T-helper 22 cell (primary cell): ENCODE measurements around the gene FOXC2.

ENCODE experiments used
- DNase-seq: peaks from one replicate; pipeline ENCODE4 v3.0.0-alpha.2; 2020; ENCODE audit warnings: low read depth

The FOXC2 gene

GRCh38 chr16:86590501-86591144, 24.0 kb downstream of the FOXC2 start:
- no peak for DNase-seq

GRCh38 chr16:86591270-86591669, 24.6 kb downstream of the FOXC2 start:
- no peak for DNase-seq

GRCh38 chr16:86593913-86594620, 27.4 kb downstream of the FOXC2 start:
- DNase-seq = no peak

- DNase-seq = no peak
These were observed 28.1 kb downstream of the FOXC2 start for GRCh38 chr16:86594721-86595120.

- no peak for DNase-seq
These were observed 29.5 kb downstream of the FOXC2 start for GRCh38 chr16:86595983-86596605.

GRCh38 chr16:86597126-86597879, 30.7 kb downstream of the FOXC2 start:
- no peak for DNase-seq

GRCh38 chr16:86597880-86598606, 31.4 kb downstream of the FOXC2 start:
- DNase-seq = no peak

- DNase-seq = no peak
These were observed 32.3 kb downstream of the FOXC2 start for GRCh38 chr16:86598607-86599565.

- DNase-seq = no peak
These were observed 34.7 kb downstream of the FOXC2 start for GRCh38 chr16:86601356-86601755.

- no peak for DNase-seq
These were observed 35.9 kb downstream of the FOXC2 start for GRCh38 chr16:86602521-86602920.

- peak; percentile 18 for DNase-seq
These were observed 38.0 kb downstream of the FOXC2 start for GRCh38 chr16:86604436-86605193.

- DNase-seq = no peak
These were observed 39.3 kb downstream of the FOXC2 start for GRCh38 chr16:86605950-86606349.

- no peak for DNase-seq
These were observed 41.7 kb downstream of the FOXC2 start for GRCh38 chr16:86608301-86608747.

GRCh38 chr16:86609115-86609514, 42.5 kb downstream of the FOXC2 start:
- DNase-seq = no peak

GRCh38 chr16:86609661-86610060, 43.0 kb downstream of the FOXC2 start:
- no peak for DNase-seq

- DNase-seq = no peak
These were observed 44.3 kb downstream of the FOXC2 start for GRCh38 chr16:86610779-86611524.

GRCh38 chr16:86611525-86611855, 44.9 kb downstream of the FOXC2 start:
- DNase-seq = no peak

GRCh38 chr16:86611941-86612340, 45.3 kb downstream of the FOXC2 start:
- no peak for DNase-seq

GRCh38 chr16:86614699-86615098, 48.1 kb downstream of the FOXC2 start:
- DNase-seq = no peak
